Chondrocyte (in vitro differentiated cells): ENCODE measurements around the gene EPHA3. TPM values are rescaled to one million over a fixed set of nuclear protein-coding genes. Genes with fewer than 3 reads are reported as not detected.
"Not testable (repeated sequence)": the region's sequence is repeated elsewhere in the genome, so short reads cannot be mapped to it uniquely, and the experiment has no call there.

Experiments
- DNase-seq: peaks from one replicate; pipeline ENCODE4 v3.0.0; 2021; ENCODE audit warnings: mixed read lengths, low spot score
- H3K27ac Mint-ChIP-seq: one replicate; pipeline ENCODE4 v1.8.0; 2021; ENCODE audit warnings: mild to moderate bottlenecking, moderate library complexity, mixed read lengths; ENCODE audit not compliant: unreplicated experiment
- H3K27me3 Mint-ChIP-seq: 2 replicates; pipeline ENCODE4 v1.8.0; 2021; ENCODE audit warnings: low read depth, mixed read lengths
- H3K36me3 Mint-ChIP-seq: 2 replicates; pipeline ENCODE4 v1.8.0; 2021; ENCODE audit warnings: low read depth, mixed read lengths
- H3K4me1 Mint-ChIP-seq: 2 replicates; pipeline ENCODE4 v1.8.0; 2021; ENCODE audit warnings: low read depth, mild to moderate bottlenecking, mixed read lengths
- H3K4me3 Mint-ChIP-seq: one replicate; pipeline ENCODE4 v1.8.0; 2021; ENCODE audit warnings: mild to moderate bottlenecking, moderate library complexity, mixed read lengths; ENCODE audit not compliant: unreplicated experiment
- H3K9me3 Mint-ChIP-seq: 2 replicates; pipeline ENCODE4 v1.8.0; 2021; ENCODE audit warnings: low read depth, mixed read lengths
- total RNA-seq: library from RNA; stranded (reverse); gene quantifications from 3 replicates; pipeline ENCODE4 v1.2.1, GENCODE V29; 2021
- TF ChIP-seq, protein P1 (sequence below): fragments of 200-600 bp; sonication (generic); IDR thresholded peaks from 2 replicates; pipeline ENCODE4 v1.5.0; 2021; ENCODE audit warnings: antibody characterized with exemption, mild to moderate bottlenecking, moderate library complexity

Gene EPHA3
- total RNA-seq, 1 donor from 2014 or later, result 0.87 TPM

DNA sequence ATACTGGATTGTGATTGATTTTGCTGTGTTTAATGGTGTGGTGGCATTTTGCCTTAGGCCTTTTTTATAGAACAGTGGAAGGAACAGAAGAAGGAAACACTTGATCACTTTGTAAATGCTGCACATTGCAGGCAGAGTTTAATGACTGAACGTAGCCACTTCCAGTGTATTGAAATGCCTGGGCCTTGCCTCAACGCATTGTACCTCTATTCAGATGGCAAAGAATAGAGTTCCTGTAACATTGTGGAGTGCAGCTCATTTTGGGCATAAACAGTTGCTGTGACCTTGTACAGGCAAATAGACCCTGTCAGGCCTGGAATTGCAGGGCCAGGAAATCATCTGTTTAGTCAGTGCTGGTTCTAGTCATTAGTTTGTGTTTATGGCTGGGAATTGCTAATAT is 225.0 kb downstream of the EPHA3 start:
- H3K4me3 Mint-ChIP-seq, result no peak overlapping the region
- no peaks in the 10 kb centered on the region for H3K4me1 Mint-ChIP-seq
- H3K9me3 Mint-ChIP-seq, result no peaks in the 10 kb centered on the region
- H3K27ac Mint-ChIP-seq, result no peak overlapping the region
- TF ChIP-seq, protein P1, sequence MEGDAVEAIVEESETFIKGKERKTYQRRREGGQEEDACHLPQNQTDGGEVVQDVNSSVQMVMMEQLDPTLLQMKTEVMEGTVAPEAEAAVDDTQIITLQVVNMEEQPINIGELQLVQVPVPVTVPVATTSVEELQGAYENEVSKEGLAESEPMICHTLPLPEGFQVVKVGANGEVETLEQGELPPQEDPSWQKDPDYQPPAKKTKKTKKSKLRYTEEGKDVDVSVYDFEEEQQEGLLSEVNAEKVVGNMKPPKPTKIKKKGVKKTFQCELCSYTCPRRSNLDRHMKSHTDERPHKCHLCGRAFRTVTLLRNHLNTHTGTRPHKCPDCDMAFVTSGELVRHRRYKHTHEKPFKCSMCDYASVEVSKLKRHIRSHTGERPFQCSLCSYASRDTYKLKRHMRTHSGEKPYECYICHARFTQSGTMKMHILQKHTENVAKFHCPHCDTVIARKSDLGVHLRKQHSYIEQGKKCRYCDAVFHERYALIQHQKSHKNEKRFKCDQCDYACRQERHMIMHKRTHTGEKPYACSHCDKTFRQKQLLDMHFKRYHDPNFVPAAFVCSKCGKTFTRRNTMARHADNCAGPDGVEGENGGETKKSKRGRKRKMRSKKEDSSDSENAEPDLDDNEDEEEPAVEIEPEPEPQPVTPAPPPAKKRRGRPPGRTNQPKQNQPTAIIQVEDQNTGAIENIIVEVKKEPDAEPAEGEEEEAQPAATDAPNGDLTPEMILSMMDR, result no peak
- no peak for DNase-seq
- H3K36me3 Mint-ChIP-seq, result no peaks in the 10 kb centered on the region
- H3K27me3 Mint-ChIP-seq, result peaks cover 2% of the 10 kb centered on the region

DNA sequence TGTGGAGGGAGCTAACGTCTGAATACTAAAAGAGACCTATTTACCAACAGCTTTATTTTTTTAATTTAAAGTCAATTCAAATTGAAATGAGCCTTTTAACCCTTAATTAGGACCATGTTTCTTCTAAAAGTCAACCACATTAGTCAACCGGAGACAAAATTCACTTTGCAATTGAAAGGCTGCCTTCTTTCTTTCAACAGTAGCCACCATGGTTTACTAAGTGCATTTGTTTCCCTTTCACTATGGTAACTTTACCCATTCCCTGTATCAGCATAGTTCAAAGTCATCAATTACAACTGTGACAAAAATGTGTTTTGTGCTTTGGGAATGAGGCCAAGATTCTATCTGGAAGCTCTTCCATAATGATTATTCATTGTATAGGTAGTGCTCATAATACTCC is 225.4 kb downstream of the EPHA3 start:
- Mint-ChIP-seq H3K4me1 (no peaks in the 10 kb centered on the region), H3K27ac (no peak overlapping the region), H3K36me3 (no peaks in the 10 kb centered on the region), H3K27me3 (peaks cover 2% of the 10 kb centered on the region), H3K9me3 (no peaks in the 10 kb centered on the region), H3K4me3 (no peak overlapping the region)
- TF ChIP-seq, protein P1, result no peak
- no peak for DNase-seq

DNA sequence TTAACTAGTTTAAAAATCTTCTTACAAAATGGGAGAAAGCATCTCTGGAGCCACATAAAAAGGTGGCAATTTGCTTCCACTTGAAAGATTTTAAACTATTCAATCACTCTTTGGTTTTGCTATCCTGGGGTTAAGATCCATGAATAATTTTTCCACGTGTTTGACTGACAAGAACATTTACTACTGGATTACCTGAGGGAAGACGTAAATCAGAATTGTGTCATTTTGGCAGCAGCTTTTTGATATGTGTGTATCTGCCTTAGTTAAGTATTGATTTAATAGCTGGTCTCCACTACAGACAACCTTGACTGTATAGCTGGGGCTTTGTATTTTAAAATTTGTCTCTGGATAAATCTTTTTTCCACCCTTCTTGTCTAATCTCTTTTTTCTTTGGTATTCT is 228.3 kb downstream of the EPHA3 start:
- TF ChIP-seq, protein P1, result no peak
- Mint-ChIP-seq H3K9me3 (no peaks in the 10 kb centered on the region), H3K36me3 (no peaks in the 10 kb centered on the region), H3K27me3 (peaks cover 2% of the 10 kb centered on the region), H3K4me1 (peaks cover 15% of the 10 kb centered on the region), H3K4me3 (no peak overlapping the region), H3K27ac (no peak overlapping the region)
- DNase-seq, result no peak

DNA sequence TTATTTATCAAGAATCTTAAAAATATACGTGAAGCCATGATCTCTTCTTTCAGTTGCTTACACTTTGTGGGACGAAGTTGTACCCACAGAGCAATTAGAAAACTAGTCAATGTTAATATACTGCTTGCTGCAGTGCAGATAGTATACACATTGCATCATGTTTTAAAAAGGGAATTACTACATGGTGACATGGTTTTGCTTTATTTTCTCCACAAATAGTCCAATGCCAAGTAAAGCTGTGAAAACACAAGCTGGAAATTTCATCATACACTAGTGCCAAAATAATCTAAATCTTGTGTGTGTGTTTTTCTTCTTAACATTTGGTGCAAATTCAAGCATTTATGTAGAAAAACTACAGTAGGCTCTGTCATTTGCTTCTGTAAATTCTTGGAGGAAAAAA is 233.0 kb downstream of the EPHA3 start:
- H3K4me3 Mint-ChIP-seq, result no peak overlapping the region
- peak overlapping the region; percentile 87 for H3K27ac Mint-ChIP-seq
- no peaks in the 10 kb centered on the region for H3K9me3 Mint-ChIP-seq
- DNase-seq, result no peak
- peaks cover 28% of the 10 kb centered on the region for H3K4me1 Mint-ChIP-seq
- H3K27me3 Mint-ChIP-seq, result peaks cover 2% of the 10 kb centered on the region
- TF ChIP-seq, protein P1, result no peak
- H3K36me3 Mint-ChIP-seq, result no peaks in the 10 kb centered on the region

DNA sequence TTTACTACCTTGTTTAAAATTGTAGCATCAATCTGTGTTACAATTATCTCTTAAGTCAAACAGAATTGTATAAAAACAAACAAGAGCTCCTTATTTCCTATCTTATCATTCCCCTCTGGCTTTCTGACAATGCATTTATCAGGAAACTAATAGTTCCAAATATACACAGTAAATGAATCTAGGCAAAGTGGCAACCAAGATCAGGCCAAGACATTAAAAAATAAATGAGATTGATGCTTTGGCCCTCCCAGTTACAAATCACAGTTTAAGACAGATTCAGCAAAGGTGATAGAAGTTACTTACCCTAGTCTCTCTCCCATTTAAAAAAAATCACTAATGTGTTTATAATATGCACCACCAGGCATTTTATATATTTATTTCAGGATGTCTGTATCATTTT is 236.7 kb downstream of the EPHA3 start:
- no peak for DNase-seq
- peaks cover 28% of the 10 kb centered on the region for H3K4me1 Mint-ChIP-seq
- no peaks in the 10 kb centered on the region for H3K27me3 Mint-ChIP-seq
- H3K27ac Mint-ChIP-seq, result no peak overlapping the region
- no peaks in the 10 kb centered on the region for H3K36me3 Mint-ChIP-seq
- TF ChIP-seq, protein P1, result no peak
- H3K9me3 Mint-ChIP-seq, result no peaks in the 10 kb centered on the region
- H3K4me3 Mint-ChIP-seq, result no peak overlapping the region

DNA sequence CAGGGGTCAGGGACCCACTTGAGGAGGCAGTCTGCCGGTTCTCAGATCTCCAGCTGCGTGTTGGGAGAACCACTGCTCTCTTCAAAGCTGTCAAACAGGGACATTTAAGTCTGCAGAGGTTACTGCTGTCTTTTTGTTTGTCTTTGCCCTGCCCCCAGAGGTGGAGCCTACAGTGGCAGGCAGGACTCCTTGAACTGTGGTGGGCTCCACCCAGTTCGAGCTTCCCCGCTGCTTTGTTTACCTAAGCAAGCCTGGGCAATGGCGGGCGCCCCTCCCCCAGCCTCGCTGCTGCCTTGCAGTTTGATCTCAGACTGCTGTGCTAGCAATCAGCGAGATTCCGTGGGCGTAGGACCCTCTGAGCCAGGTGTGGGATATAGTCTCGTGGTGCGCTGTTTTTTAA is 243.5 kb downstream of the EPHA3 start:
- H3K4me3 Mint-ChIP-seq, H3K27me3 Mint-ChIP-seq, H3K36me3 Mint-ChIP-seq, H3K27ac Mint-ChIP-seq, DNase-seq, H3K9me3 Mint-ChIP-seq, H3K4me1 Mint-ChIP-seq: not testable (repeated sequence)
